ENCODE measurements around the gene RAPGEF2.

RAPGEF2 gene

GRCh38 chr4:159149666-159150065 is 46.8 kb downstream of the RAPGEF2 start:
- TF ChIP-seq CTCF (IDR thresholded peaks at IDR 0.05; ENCODE audit: low read depth, low read length), result no peak
- no peaks in the 10 kb centered on the region for H3K9me3 ChIP-seq (ENCODE audit: severe bottlenecking)
- no peaks in the 10 kb centered on the region for H3K36me3 ChIP-seq
- H3K27ac ChIP-seq, result no peak overlapping the region
- no peak for DNase-seq
- H3K4me3 ChIP-seq (ENCODE audit: low read depth, low read length), result no peak overlapping the region
- no peaks in the 10 kb centered on the region for H3K27me3 ChIP-seq (ENCODE audit: insufficient read depth, low read depth, severe bottlenecking)

- TF ChIP-seq CTCF (IDR thresholded peaks at IDR 0.05; ENCODE audit: low read depth, low read length), result no peak
- Histone ChIP-seq H3K27ac (no peak overlapping the region), H3K36me3 (no peaks in the 10 kb centered on the region), H3K4me3 (ENCODE audit: low read depth, low read length) (no peak overlapping the region), H3K9me3 (ENCODE audit: severe bottlenecking) (no peaks in the 10 kb centered on the region), H3K27me3 (ENCODE audit: insufficient read depth, low read depth, severe bottlenecking) (no peaks in the 10 kb centered on the region)
- no peak for DNase-seq
These were observed 47.5 kb downstream of the RAPGEF2 start for GRCh38 chr4:159150396-159150795.

GRCh38 chr4:159150821-159151390 is 48.0 kb downstream of the RAPGEF2 start:
- Histone ChIP-seq H3K9me3 (ENCODE audit: severe bottlenecking) (no peaks in the 10 kb centered on the region), H3K27me3 (ENCODE audit: insufficient read depth, low read depth, severe bottlenecking) (no peaks in the 10 kb centered on the region), H3K27ac (no peak overlapping the region), H3K36me3 (no peaks in the 10 kb centered on the region), H3K4me3 (ENCODE audit: low read depth, low read length) (no peak overlapping the region)
- TF ChIP-seq CTCF (IDR thresholded peaks at IDR 0.05; ENCODE audit: low read depth, low read length), result no peak
- no peak for DNase-seq

GRCh38 chr4:159151689-159152088 is 48.8 kb downstream of the RAPGEF2 start:
- H3K4me3 ChIP-seq (ENCODE audit: low read depth, low read length), result no peak overlapping the region
- H3K9me3 ChIP-seq (ENCODE audit: severe bottlenecking), result no peaks in the 10 kb centered on the region
- H3K27ac ChIP-seq, result no peak overlapping the region
- H3K27me3 ChIP-seq (ENCODE audit: insufficient read depth, low read depth, severe bottlenecking), result no peaks in the 10 kb centered on the region
- TF ChIP-seq CTCF (IDR thresholded peaks at IDR 0.05; ENCODE audit: low read depth, low read length), result no peak
- no peak for DNase-seq
- no peaks in the 10 kb centered on the region for H3K36me3 ChIP-seq

GRCh38 chr4:159152181-159152580 is 49.3 kb downstream of the RAPGEF2 start:
- no peaks in the 10 kb centered on the region for H3K9me3 ChIP-seq (ENCODE audit: severe bottlenecking)
- no peaks in the 10 kb centered on the region for H3K27me3 ChIP-seq (ENCODE audit: insufficient read depth, low read depth, severe bottlenecking)
- no peak overlapping the region for H3K27ac ChIP-seq
- H3K4me3 ChIP-seq (ENCODE audit: low read depth, low read length), result no peak overlapping the region
- TF ChIP-seq CTCF (IDR thresholded peaks at IDR 0.05; ENCODE audit: low read depth, low read length), result no peak
- no peak for DNase-seq
- no peaks in the 10 kb centered on the region for H3K36me3 ChIP-seq

GRCh38 chr4:159153669-159154068 is 50.8 kb downstream of the RAPGEF2 start:
- H3K36me3 ChIP-seq, result no peaks in the 10 kb centered on the region
- no peak for TF ChIP-seq CTCF (IDR thresholded peaks at IDR 0.05; ENCODE audit: low read depth, low read length)
- H3K4me3 ChIP-seq (ENCODE audit: low read depth, low read length), result no peak overlapping the region
- no peak for DNase-seq
- H3K27ac ChIP-seq, result no peak overlapping the region
- no peaks in the 10 kb centered on the region for H3K27me3 ChIP-seq (ENCODE audit: insufficient read depth, low read depth, severe bottlenecking)
- H3K9me3 ChIP-seq (ENCODE audit: severe bottlenecking), result no peaks in the 10 kb centered on the region

Measured in WERI-Rb-1 (cell line).